GM08714 (cell line): ENCODE measurements around the gene RLN1.

Source experiments
- H3K4me3 ChIP-seq: fragments of 200-500 bp; sonication (Bioruptor generic); 2 replicates; pipeline ENCODE4 v1.5.1; 2014; ENCODE audit warnings: mild to moderate bottlenecking, low read length, inconsistent platforms
- ZNF274 ChIP-seq: IDR thresholded peaks from 2 replicates; pipeline ENCODE4 v1.6.1; 2012; ENCODE audit warnings: mild to moderate bottlenecking, low read depth, low read length

RLN1 gene

DNA sequence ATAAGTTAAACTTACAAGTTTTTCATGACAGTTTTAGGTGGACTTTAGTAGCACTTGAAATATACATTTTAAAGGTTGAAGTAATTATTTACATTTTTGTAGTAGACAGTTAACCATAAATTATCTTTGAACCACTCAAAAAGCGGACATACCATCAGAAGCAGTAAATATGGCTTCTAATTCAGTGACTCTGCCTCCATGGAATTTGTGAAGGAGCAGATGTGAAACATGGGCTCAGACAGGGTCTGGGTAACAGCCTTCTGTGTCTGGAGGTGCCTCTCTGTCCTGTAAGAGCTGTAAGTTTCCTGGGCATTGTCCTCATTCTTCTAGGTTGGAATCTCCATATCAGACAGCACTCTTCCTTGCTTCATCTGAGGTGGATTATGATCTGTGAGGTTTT is 47.5 kb downstream of the RLN1 start:
- no peak for TF ChIP-seq ZNF274
- no peak overlapping the region for H3K4me3 ChIP-seq

DNA sequence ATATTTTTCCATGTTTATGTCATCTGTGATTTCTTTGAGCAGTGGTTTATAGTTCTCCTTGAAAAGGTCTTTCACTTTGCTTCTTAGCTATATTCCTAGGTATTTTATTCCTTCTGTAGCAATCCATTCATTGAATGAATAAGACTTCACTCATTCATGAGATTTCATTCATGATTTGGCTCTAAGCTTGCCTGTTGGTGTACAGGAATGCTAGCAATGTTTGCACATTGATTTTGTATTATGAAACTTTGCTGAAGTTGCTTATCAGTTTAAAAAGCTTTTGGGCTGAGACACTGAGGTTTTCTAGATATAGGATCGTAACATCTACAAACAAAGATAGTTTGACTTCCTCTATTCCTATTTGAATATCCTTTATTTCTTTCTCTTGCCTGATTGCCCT is 51.1 kb downstream of the RLN1 start:
- H3K4me3 ChIP-seq = no peak overlapping the region
- TF ChIP-seq ZNF274 = no peak

DNA sequence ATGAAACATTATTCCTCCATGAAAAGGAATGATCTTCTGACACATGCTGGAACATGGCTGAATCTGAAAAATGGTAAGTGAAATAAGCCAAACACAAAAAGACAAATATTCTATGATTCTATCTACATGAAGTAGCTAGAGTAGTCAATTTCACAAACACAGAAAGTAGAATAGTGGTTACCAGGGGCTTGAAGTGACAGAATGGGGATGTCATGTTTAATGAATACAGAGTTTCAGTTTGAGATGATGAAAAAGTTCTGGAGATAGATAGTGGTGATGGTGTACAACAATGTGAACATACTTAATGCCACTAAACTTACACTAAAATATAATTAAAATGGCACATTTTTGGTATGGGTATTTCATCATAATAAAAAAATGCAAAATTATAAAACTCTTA is 53.4 kb downstream of the RLN1 start:
- no peak overlapping the region for H3K4me3 ChIP-seq
- no peak for TF ChIP-seq ZNF274
